Stomach (tissue), 9 donors: Measurements from ENCODE around the gene ANKRD39. TPM values are rescaled to one million over a fixed set of nuclear protein-coding genes. Genes with fewer than 3 reads are reported as not detected.

Experiments
- DNase-seq, 2 donors: peaks; one replicate each; pipeline versions ENCODE4 v3.0.0 to v3.0.0-alpha.2; 2013 to 2019
- H3K27ac ChIP-seq, 5 donors: fragments of 200-600 bp in 4 of 5; sonication (generic) in 4 of 5; one replicate each; pipeline ENCODE4 v1.5.1; 2013 to 2019; ENCODE audit warnings: mild to moderate bottlenecking in 1 of 5, moderate library complexity in 1 of 5
- H3K27me3 ChIP-seq, 3 donors: fragments of 200-600 bp; sonication (generic); one replicate each; pipeline ENCODE4 v1.5.1; 2017 to 2019; ENCODE audit warnings: mixed run types in 1 of 3
- H3K36me3 ChIP-seq, 4 donors: fragments of 200-600 bp; sonication (generic); 1 replicate in 3 of 4; 2 replicates in 1 of 4; pipeline ENCODE4 v1.5.1; 2016 to 2019
- H3K4me1 ChIP-seq, 4 donors: fragments of 200-600 bp; sonication (generic); one replicate each; pipeline ENCODE4 v1.5.1; 2016 to 2019
- H3K4me3 ChIP-seq, 4 donors: fragments of 200-600 bp; sonication (generic) in 3 of 4; one replicate each; pipeline ENCODE4 v1.5.1; 2016 to 2019; ENCODE audit warnings: mild to moderate bottlenecking in 1 of 4
- H3K9me3 ChIP-seq, 4 donors: fragments of 200-600 bp; sonication (generic); one replicate each; pipeline ENCODE4 v1.5.1; 2016 to 2019
- EP300 ChIP-seq: sonication (generic); formaldehyde crosslinking; IDR thresholded peaks from one replicate; pipeline ENCODE4 v1.6.1; 2017; ENCODE audit warnings: antibody characterized with exemption
- POLR2A ChIP-seq, 4 donors: fragments of 450-650 bp; IDR thresholded peaks; one replicate each; pipeline ENCODE4 v1.6.1; 2016; ENCODE audit warnings: antibody characterized with exemption in 4 of 4, control low read depth in 2 of 4, mild to moderate bottlenecking in 1 of 4, moderate library complexity in 1 of 4
- POLR2AphosphoS5 ChIP-seq, 3 donors: sonication (generic); formaldehyde crosslinking; IDR thresholded peaks; one replicate each; pipeline ENCODE4 v1.6.1; 2016; ENCODE audit warnings: antibody characterized with exemption in 3 of 3
- WGBS, 5 donors: extraction: QIAGEN DNeasy Blood & Tissue Kit in 3 of 5; methylation state at CpG; one replicate each; pipeline versions ENCODE4 v1.1.5 to v1.1.7; 2013 to 2018; 5-methylcytosine and 5-hydroxymethylcytosine counted together
- intact Hi-C: fragments of 100-400 bp; cut with DNase I; formaldehyde crosslinking; loops from one replicate; pipeline ENCODE4 v1.15.1; 2023; ENCODE audit warnings: low total_unique reads
- polyA plus RNA-seq, 3 donors: library from polyadenylated mRNA; stranded (reverse); fragments of 200-250 nt; gene quantifications; one replicate each; pipeline ENCODE4 v1.2.3, GENCODE V29; 2013
- total RNA-seq, 5 donors: library from RNA; depleted of rRNA; stranded (reverse); fragments of >200 nt; gene quantifications; one replicate each; pipeline versions ENCODE4 v1.1.0 to v1.2.3, GENCODE V29; 2014 to 2016
- TF ChIP-seq, protein P1 (sequence below), 7 experiments: fragments of 450-650 bp in 4 of 7; fragments of 200-600 bp in 3 of 7; sonication (generic) in 3 of 7; IDR thresholded peaks; one replicate each; pipeline ENCODE4 v1.5.1; 2016 to 2019; ENCODE audit warnings: antibody characterized with exemption in 7 of 7, control low read depth in 2 of 7, mild to moderate bottlenecking in 1 of 7
- donor health status: healthy with polysubstance abuse.
- donor health status: Bipolar disorder and iron deficiency.
- donor health status: healthy.

The ANKRD39 gene
- total and polyA plus RNA-seq, 8 donors = 2.8 to 32.1 (median 12.8) TPM

GRCh38 chr2:96853321-96853720 lies 4.5 kb downstream of the ANKRD39 start:
- WGBS, 5 donors = 93 to 96% (median 95%) methylated on average over 15 of the region's 15 CpGs
- Histone ChIP-seq H3K36me3 (peaks cover 43 to 60% (median 60%) of the 10 kb centered on the region in 4 donors), H3K4me3 (no peak overlapping the region), H3K27ac (no peak overlapping the region), H3K27me3 (no peaks in the 10 kb centered on the region), H3K4me1 (peaks cover 7 to 27% (median 18%) of the 10 kb centered on the region in 4 donors), H3K9me3 (no peaks in the 10 kb centered on the region)
- intact Hi-C loops = no loop called here
- TF ChIP-seq EP300 (no peak), POLR2AphosphoS5 (IDR thresholded peaks at IDR 0.05) (no peak), POLR2A (IDR thresholded peaks at IDR 0.05) (no peak)
- TF ChIP-seq, protein P1, sequence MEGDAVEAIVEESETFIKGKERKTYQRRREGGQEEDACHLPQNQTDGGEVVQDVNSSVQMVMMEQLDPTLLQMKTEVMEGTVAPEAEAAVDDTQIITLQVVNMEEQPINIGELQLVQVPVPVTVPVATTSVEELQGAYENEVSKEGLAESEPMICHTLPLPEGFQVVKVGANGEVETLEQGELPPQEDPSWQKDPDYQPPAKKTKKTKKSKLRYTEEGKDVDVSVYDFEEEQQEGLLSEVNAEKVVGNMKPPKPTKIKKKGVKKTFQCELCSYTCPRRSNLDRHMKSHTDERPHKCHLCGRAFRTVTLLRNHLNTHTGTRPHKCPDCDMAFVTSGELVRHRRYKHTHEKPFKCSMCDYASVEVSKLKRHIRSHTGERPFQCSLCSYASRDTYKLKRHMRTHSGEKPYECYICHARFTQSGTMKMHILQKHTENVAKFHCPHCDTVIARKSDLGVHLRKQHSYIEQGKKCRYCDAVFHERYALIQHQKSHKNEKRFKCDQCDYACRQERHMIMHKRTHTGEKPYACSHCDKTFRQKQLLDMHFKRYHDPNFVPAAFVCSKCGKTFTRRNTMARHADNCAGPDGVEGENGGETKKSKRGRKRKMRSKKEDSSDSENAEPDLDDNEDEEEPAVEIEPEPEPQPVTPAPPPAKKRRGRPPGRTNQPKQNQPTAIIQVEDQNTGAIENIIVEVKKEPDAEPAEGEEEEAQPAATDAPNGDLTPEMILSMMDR (IDR thresholded peaks at IDR 0.05) = no peak
- DNase-seq = no peak

DNA sequence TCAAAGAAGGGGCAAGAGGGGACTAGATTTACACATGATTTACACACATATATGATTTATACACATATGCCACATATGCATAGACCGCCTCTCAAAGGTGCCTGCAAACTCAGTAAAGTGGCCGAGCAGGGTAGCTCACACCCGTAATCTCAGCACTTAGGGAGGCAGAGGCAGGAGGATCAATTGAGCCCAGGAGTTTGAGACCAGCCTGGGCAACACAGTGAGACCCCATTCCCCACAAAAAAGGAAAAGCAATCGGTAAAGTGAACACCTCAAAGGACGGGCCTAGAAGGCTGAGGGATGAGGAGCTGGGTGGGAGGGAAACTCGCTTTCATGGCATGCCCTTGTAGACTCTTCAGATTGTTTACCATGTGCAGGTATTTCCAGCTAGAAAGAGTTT lies 5.1 kb downstream of the ANKRD39 start:
- Histone ChIP-seq H3K4me3 (no peak overlapping the region), H3K9me3 (no peaks in the 10 kb centered on the region), H3K27me3 (no peaks in the 10 kb centered on the region), H3K27ac (no peak overlapping the region), H3K4me1 (peaks cover 7 to 27% (median 17%) of the 10 kb centered on the region in 4 donors), H3K36me3 (peaks cover 49 to 67% (median 66%) of the 10 kb centered on the region in 4 donors)
- intact Hi-C loops = no loop called here
- no peak for TF ChIP-seq EP300
- TF ChIP-seq, protein P1 (IDR thresholded peaks at IDR 0.05) = no peak
- no peak for TF ChIP-seq POLR2A (IDR thresholded peaks at IDR 0.05)
- TF ChIP-seq POLR2AphosphoS5 (IDR thresholded peaks at IDR 0.05) = no peak
- 94 to 97% (median 96%) methylated on average over 6 of the region's 6 CpGs for WGBS, 5 donors
- no peak for DNase-seq

- H3K27me3 ChIP-seq = no peaks in the 10 kb centered on the region
- DNase-seq = no peak
- H3K9me3 ChIP-seq = no peaks in the 10 kb centered on the region
- H3K4me1 ChIP-seq = no peaks in the 10 kb centered on the region
- H3K36me3 ChIP-seq = peaks cover 43 to 75% (median 71%) of the 10 kb centered on the region in 4 donors
- 74 to 90% (median 81%) methylated on average over 5 to 9 of the region's 9 CpGs for WGBS, 5 donors
- intact Hi-C loops = no loop called here
- no peak overlapping the region for H3K4me3 ChIP-seq
- no peak overlapping the region for H3K27ac ChIP-seq
- no peak for TF ChIP-seq EP300
- TF ChIP-seq POLR2AphosphoS5 (IDR thresholded peaks at IDR 0.05) = no peak
- TF ChIP-seq, protein P1 (IDR thresholded peaks at IDR 0.05) = no peak
- no peak for TF ChIP-seq POLR2A (IDR thresholded peaks at IDR 0.05)
Measured at GRCh38 chr2:96848264-96848663, 9.6 kb downstream of the ANKRD39 start.

DNA sequence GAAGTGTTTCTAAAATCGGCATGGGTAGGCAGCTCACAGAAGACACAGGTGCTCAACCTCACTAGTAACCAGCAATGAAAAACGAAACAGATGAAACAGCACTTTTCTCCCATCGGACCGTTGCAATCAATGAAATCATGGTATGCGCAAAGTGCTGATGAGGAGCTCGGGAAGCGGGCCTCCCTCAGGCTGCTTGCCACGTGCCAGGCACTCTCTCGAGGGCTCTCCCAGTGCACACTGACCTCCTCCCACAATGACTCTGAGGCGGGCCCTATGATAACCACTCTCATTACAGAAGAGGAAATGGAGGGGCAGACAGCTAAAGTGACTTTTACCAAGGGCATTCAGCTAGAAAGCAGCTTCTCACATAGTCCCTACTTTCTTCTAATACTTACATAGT lies 10.2 kb downstream of the ANKRD39 start:
- Histone ChIP-seq H3K27ac (no peak overlapping the region), H3K27me3 (no peaks in the 10 kb centered on the region), H3K36me3 (peaks cover 37 to 68% (median 64%) of the 10 kb centered on the region in 4 donors), H3K4me1 (no peaks in the 10 kb centered on the region), H3K4me3 (no peak overlapping the region), H3K9me3 (no peaks in the 10 kb centered on the region)
- intact Hi-C loops = no loop called here
- DNase-seq = no peak
- TF ChIP-seq POLR2A (IDR thresholded peaks at IDR 0.05) = no peak
- TF ChIP-seq POLR2AphosphoS5 (IDR thresholded peaks at IDR 0.05) = no peak
- no peak for TF ChIP-seq EP300
- TF ChIP-seq, protein P1 (IDR thresholded peaks at IDR 0.05) = no peak
- WGBS, 5 donors = 78 to 87% (median 83%) methylated on average over 10 of the region's 10 CpGs
